GM13976 (cell line): ENCODE results near the gene SYCE3.

Source experiments
- DNase-seq: peaks from one replicate; pipeline ENCODE4 v3.0.0; 2012; ENCODE audit warnings: low spot score
- CTCF ChIP-seq: IDR thresholded peaks from 2 replicates; pipeline ENCODE4 v1.5.1; 2012; ENCODE audit warnings: borderline replicate concordance, mild to moderate bottlenecking; ENCODE audit not compliant: insufficient read depth; ENCODE audit errors: extremely low read depth, missing control alignments, control extremely low read depth
- in situ Hi-C: fragments of 300-500 bp; cut with MboI; formaldehyde crosslinking; loops from one replicate; pipeline ENCODE4 v1.12.0; 2022; ENCODE audit warnings: low sequenced_read_pairs, mixed read lengths, inconsistent platforms; ENCODE audit not compliant: unreplicated experiment

The SYCE3 gene

DNA sequence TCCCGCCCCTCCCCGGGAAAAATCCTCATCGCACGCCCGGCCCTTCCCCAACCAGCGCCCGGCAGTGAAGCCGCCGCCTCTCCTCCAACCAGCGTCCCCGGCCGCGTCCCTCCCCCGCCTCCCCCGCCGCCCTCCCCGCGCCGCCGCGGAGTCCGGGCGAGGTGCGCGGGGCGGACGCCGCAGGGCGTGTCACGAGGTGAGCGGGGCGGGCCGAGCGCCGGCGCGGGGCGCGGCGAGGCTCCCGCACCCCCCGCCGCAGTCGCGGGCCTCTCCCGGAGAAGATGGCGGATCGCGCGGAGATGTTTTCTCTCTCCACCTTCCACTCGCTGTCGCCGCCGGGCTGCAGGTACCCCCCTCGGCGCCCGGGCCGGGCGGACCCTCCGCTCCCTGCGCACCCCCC is 37.8 kb upstream of the SYCE3 start, which contains the start of gene MAPK8IP2:
TSS of gene MAPK8IP2 (plus strand) at position 256 of the 400 bp plus-strand sequence. CDS start at position 282, 26 bp downstream.
- TF ChIP-seq CTCF = no peak
- DNase-seq = peak; percentile 70
- in situ Hi-C loops = no loop called here

DNA sequence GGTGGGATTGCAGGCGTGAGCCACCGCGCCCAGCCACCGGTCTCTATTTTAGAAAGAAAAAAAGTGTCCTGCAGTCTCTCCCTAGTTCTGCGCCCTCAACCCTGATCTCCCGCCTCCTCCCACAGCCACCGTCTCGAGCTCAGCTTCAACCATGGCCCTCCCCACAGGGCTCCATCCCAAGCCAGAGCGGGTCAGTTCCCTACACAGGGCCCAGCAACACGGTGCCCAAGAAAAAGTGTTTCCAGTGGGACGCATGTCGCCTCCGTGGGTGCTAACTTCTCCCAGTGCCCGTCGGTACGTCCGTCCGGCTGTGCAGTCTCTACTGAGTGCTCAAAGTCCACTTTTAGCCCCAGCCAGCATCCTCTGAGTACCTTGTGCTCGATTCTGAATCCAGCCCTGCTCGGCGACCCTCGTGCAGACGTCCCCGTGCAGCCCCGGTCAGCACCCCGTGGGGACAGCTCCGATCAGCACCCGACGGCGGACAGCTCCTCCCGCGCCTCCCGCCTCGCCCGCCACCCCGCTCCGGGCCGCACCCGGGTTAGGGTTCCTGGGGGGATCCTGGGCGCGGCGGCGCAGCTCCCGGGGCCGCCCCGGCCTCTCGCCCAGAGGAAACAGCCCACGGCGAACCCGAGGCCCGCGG is 37.2 kb upstream of the SYCE3 start:
- TF ChIP-seq CTCF = no peak
- peak; percentile 90 for DNase-seq
- in situ Hi-C loops = no loop called here

- TF ChIP-seq CTCF = no peak
- no peak for DNase-seq
- in situ Hi-C loops = no loop called here
Observed at GRCh38 chr22:50597097-50597496, 34.4 kb upstream of the SYCE3 start.

DNA sequence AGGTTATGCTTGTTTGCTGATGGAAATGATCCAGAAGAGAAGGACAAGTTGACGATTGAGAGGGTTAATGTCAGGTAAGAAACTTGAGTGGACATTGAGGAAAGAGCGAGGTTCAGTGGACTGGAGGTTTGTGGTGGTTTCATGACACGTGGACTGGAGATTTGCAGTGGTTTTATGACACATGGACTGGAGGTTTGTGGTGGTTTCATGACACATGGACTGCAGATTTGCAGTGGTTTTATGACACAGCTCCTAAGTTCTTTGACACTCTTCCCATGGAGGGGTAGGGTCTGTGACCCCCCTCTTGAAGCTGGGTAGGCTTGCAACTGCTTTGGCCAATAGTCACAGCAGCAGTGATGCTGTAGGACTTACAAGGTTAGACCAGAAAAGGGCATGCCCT is 32.5 kb upstream of the SYCE3 start:
- in situ Hi-C loops = no loop called here
- no peak for DNase-seq
- no peak for TF ChIP-seq CTCF

- DNase-seq = no peak
- in situ Hi-C loops = no loop called here
- TF ChIP-seq CTCF = no peak
Observed at GRCh38 chr22:50587407-50587806, 24.7 kb upstream of the SYCE3 start.

DNA sequence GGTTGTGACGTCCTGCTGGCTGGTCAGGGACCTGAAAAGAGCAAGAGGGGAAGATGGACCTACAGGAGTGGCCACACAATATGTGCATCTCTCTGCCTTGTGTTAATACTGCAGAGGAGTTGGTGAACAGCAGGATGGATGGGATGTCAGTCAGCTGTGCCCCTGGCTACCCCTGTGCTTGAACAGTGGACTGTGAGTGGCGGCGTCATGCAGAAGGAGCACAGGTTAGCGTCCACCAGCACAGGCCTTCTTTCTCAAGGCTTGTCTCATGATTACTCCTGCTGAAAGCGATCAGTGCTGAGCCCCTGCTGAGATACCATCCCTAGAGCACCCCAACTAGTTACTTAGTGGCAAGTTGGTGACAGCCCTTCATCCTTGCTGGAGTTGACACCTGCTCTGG is 23.7 kb upstream of the SYCE3 start:
- no peak for DNase-seq
- in situ Hi-C loops = no loop called here
- no peak for TF ChIP-seq CTCF
